HL-60/S4 treated with phorbol 12-myristate 13-acetate at 8.2 ng/mL for 4 days and 3 days (cell line): ENCODE results near the gene DNAJC5.
"Not testable (repeated sequence)": the region's sequence is repeated elsewhere in the genome, so short reads cannot be mapped to it uniquely, and the experiment has no call there.

Experiments used
- in situ Hi-C: fragments of 300-500 bp; cut with MboI; formaldehyde crosslinking; loops from 2 replicates; pipeline ENCODE4 v1.15.0; 2022; ENCODE audit warnings: low sequenced_read_pairs

Gene DNAJC5

DNA sequence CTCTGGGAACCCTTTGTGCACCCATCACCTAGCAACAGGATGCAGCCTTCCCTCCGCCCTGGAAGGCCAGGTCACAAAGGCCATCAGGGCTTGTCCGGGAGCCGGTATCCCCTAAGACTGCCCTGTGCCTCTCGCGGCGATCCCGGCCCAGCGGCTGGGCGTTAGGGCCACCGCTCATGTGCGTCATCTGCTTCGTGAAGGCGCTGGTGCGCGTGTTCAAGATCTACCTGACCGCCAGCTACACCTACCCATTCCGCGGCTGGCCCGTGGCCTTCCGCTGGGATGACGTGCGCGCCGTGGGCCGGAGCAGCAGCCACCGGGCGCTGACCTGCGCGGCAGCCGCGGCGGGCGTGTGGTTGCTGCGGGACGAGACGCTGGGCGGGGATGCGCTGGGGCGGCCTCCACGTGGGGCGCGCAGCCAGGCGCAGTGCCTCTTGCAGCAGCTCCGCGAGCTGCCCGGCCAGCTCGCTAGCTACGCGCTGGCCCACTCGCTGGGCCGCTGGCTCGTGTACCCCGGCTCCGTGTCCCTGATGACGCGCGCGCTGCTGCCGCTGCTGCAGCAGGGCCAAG, 33.5 kb upstream of the DNAJC5 start, which contains the start of gene ABHD16B:
TSS of gene ABHD16B (plus strand) at position 134 of the 570 bp plus-strand sequence. CDS start at position 177, 43 bp downstream.
- in situ Hi-C loops, result loop anchor here (10.0 kb wide), 1 partner anchor 77 kb away; no protein-coding TSS in a partner anchor

- in situ Hi-C loops, result loop anchor here (10.0 kb wide), 1 partner anchor 77 kb away; no protein-coding TSS in a partner anchor
Measured at GRCh38 chr20:63861981-63862901, 32.7 kb upstream of the DNAJC5 start.

DNA sequence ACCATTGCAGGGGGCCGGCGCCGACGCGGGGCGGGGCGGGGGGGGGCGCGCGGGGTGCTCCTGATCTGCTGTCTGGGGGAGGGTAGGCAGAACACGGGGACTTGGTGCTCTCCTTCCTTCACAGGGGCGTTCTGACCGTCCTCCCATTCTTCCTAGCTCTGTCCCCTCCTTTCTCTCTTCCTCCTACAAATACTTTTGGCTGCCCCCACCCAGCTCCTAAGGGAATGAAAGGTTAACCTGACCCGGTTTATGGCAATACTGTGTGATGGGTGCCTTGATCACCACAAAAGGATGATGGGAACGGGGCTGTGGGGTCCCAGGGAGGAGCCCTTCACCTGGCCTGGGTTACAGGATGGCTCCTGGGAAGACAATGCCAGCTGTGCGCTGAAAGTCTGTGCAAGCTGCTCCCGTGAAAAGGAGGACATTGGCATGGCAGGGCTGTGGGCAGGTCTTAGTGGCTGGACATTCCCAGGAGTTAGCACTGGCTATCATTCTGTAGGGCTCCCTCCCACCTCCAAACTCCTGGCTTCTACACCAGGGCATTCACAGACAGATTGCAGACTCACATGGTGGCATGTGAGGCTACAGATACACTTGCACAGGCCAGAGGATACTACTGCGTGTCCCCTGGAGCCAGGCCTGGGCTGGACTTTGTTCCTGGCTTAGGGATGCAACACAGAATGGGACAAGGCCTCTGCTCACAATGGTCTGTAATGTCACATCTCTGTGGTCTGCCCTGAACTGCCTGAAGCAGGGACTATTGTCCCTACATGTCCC, 31.7 kb upstream of the DNAJC5 start:
- in situ Hi-C loops, result loop anchor here (10.0 kb wide), 1 partner anchor 78 kb away; no protein-coding TSS in a partner anchor

- in situ Hi-C loops, result loop anchor here (10.0 kb wide), 1 partner anchor 79 kb away; no protein-coding TSS in a partner anchor
Measured at GRCh38 chr20:63863798-63864544, 31.0 kb upstream of the DNAJC5 start.

GRCh38 chr20:63864545-63864977, 30.4 kb upstream of the DNAJC5 start:
- in situ Hi-C loops, result loop anchor here (10.0 kb wide), 1 partner anchor 80 kb away; no protein-coding TSS in a partner anchor

GRCh38 chr20:63864978-63865640, 29.8 kb upstream of the DNAJC5 start, which contains the start of gene TPD52L2:
Gene TPD52L2, plus strand, starts transcription at chr20:63865270. Its CDS starts 96 bp downstream, at chr20:63865366.
- in situ Hi-C loops, result loop anchor here (10.0 kb wide), 1 partner anchor 80 kb away; no protein-coding TSS in a partner anchor

- in situ Hi-C loops, result loop anchor here (10.0 kb wide), 1 partner anchor 82 kb away; no protein-coding TSS in a partner anchor
Measured at GRCh38 chr20:63867042-63867441, 27.9 kb upstream of the DNAJC5 start.

GRCh38 chr20:63868264-63868663, 26.7 kb upstream of the DNAJC5 start:
- in situ Hi-C loops, result loop anchor here (10.0 kb wide), 1 partner anchor 83 kb away; no protein-coding TSS in a partner anchor

DNA sequence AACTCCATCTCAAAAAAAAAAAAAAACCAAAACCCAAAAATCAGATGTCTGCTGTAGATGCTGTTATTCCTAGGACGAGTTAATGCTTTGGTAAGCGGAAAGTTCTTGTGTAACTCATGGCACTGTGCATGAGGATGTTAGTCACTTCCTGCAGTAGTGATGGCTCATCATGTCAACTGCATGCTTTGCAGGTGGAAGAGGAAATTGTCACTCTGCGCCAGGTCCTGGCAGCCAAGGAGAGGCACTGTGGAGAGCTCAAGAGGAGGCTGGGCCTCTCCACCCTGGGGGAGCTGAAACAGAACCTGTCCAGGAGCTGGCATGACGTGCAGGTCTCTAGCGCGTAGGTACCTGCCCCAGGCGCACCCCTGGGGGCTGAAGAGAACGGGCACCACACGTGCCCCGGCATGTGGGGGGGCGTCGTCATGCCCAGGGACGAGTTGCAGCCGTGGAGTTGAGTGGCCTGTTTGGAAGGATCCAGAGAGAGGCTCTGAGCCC, 21.4 kb upstream of the DNAJC5 start:
- in situ Hi-C loops, result no loop called here

DNA sequence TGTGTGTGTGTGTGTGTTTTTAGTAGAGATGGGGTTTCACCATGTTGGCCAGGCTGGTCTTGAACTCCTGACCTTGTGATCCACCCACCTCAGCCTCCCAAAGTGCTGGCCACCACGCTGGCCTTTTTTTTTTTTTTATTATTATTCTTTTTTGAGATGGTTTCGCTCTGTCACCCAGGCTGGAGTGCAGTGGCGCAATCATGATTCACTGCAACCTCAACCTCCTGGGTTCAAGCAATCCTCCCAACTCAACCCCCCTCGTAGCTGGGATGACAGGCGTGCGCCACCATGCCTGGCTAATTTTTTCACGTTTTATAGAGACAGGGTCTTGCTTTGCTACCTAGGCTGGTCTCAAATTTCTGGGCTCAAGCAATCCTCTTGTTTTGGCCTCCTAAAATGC, 20.7 kb upstream of the DNAJC5 start:
- in situ Hi-C loops, result not testable (repeated sequence)

DNA sequence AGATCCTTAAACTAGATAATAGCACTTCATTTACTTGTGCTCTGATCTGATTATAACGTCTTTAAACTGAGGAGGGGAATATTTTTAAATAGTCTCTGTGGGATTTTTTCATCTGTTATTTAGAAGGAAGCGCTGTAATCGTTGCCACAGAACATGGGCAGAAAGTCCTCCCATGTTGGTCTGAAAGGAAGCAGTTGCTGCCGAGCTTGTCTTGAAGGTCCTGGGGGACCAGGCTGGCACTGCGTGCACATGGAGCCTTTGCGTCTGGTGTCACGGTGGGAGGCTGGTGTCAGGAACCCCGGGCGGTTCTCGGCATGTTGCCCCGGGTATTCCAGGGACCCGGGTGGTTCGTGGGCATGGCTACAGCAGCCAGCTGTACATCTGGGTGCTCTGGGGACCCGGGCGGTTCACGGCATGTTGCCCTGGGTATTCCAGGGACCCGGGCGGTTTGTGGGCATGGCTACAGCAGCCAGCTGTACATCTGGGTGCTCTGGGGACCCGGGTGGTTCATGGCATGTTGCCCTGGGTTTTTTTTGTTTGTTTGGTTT, 18.4 kb upstream of the DNAJC5 start:
- in situ Hi-C loops, result no loop called here

- in situ Hi-C loops, result no loop called here
Measured at GRCh38 chr20:63877755-63878470, 17.0 kb upstream of the DNAJC5 start.

GRCh38 chr20:63878899-63879663, 15.8 kb upstream of the DNAJC5 start:
- in situ Hi-C loops, result no loop called here

DNA sequence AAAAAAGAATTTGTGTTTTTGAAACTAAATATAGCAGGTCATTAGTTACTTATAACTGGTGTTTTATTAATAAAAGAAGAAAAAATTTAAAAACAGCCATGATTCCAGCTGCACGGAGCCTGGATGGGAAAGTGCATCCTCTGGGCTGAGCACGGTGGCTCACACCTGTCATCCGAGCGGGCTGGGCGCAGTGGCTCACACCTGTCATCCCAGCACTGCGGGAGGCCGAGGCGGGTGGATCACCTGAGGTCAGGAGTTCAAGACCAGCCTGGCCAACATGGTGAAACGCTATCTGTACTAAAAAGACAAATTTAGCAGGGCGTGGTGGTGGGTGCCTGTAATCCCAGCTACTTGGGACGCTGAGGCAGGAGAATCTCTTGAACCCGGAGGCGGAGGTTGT, 14.0 kb upstream of the DNAJC5 start:
- in situ Hi-C loops, result not testable (repeated sequence)

DNA sequence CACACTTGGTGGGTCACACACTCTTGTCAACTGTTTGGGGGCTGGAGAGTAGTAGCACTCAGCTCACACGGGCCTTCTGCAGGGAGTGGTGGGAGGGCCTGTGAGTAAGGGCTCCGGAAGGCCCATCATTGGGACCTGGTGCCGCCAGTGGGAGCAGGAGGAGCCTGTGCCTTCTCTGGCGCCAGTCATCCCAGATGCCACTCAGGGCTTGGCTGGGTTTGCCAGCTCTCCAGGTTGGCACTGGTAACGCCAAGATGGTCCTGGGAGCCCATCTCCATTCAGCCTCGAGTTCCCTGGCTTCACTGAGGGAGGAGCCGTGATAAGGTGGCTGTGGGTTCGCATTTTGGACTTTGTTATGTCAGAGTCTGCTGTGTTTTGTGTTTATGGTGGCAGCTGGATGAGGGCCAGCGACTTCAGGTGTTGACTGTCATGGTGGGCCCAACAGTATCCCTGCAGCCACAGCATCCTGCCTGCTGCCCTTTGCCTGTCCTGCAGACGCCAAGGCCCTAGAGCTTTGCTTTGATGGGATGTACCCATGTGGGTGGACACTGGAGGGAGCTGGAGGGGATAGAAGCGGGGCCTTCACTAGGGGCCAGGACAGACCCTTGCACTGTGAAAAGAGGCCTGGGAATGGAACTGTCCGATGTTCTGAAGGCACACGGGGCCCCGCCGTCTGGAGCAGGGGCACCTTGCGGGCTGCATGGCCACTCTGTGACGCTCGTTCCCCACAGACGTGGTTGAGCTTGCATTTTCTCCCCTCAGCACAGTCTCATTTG, 13.3 kb upstream of the DNAJC5 start:
- in situ Hi-C loops, result no loop called here

GRCh38 chr20:63882257-63883200, 12.4 kb upstream of the DNAJC5 start:
- in situ Hi-C loops, result no loop called here
